ENCODE data around the gene DDX10.

- TF ChIP-seq CTCF (conservative IDR thresholded peaks at IDR 0.05; ENCODE audit: low read depth in 2 of 2) (no peak), EZH2 (IDR thresholded peaks at IDR 0.05; ENCODE audit: low read depth, unreplicated experiment) (no peak), POLR2AphosphoS5 (IDR thresholded peaks at IDR 0.05; ENCODE audit: low read depth) (no peak)
Observed at GRCh38 chr11:108819957-108820356, 155.1 kb downstream of the DDX10 start.
